Ramos (cell line): ENCODE data around the gene MYCN.
"Not testable (repeated sequence)": the region's sequence is repeated elsewhere in the genome, so short reads cannot be mapped to it uniquely, and the experiment has no call there.

Experiments
- in situ Hi-C: fragments of 300-500 bp; cut with MboI; formaldehyde crosslinking; loops from one replicate; pipeline ENCODE4 v1.14.3; 2022; ENCODE audit warnings: low sequenced_read_pairs; ENCODE audit not compliant: unreplicated experiment

Gene MYCN

DNA sequence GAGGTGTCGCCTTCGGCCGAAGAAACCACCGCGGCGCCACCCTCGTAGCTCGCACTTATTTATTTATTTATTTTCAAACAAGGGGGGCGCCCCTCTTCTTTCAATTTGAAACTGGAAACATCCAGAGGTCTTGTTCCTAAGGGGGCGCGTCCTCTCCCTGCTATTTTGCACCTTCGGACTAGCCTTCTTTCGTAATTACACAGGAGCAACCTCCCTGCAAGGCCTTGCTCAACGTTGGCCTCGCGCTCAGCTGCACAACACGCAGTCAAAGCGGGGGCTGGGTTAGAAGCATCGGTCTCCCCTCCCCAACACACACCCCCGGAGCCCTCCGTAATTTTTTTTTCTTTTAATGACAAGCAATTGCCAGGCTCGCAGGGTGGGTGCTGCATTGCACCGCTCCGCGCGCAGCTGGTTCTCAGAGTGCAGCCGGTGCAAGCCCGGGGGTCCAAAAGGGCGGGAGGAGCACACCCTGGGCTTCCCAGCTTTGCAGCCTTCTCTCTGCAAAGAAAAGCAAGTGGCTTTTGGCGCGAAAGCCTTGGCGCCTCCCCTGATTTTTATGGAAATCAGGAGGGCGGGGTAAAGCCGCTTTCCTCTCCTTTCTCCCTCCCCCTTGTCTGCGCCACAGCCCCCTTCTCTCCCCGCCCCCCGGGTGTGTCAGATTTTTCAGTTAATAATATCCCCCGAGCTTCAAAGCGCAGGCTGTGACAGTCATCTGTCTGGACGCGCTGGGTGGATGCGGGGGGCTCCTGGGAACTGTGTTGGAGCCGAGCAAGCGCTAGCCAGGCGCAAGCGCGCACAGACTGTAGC, at the start of gene MYCN:
Gene MYCN (plus strand): TSS at position 697 of the 807 bp plus-strand sequence. CDS start 1,515 bp downstream, outside the sequence.
- in situ Hi-C loops = no loop called here

DNA sequence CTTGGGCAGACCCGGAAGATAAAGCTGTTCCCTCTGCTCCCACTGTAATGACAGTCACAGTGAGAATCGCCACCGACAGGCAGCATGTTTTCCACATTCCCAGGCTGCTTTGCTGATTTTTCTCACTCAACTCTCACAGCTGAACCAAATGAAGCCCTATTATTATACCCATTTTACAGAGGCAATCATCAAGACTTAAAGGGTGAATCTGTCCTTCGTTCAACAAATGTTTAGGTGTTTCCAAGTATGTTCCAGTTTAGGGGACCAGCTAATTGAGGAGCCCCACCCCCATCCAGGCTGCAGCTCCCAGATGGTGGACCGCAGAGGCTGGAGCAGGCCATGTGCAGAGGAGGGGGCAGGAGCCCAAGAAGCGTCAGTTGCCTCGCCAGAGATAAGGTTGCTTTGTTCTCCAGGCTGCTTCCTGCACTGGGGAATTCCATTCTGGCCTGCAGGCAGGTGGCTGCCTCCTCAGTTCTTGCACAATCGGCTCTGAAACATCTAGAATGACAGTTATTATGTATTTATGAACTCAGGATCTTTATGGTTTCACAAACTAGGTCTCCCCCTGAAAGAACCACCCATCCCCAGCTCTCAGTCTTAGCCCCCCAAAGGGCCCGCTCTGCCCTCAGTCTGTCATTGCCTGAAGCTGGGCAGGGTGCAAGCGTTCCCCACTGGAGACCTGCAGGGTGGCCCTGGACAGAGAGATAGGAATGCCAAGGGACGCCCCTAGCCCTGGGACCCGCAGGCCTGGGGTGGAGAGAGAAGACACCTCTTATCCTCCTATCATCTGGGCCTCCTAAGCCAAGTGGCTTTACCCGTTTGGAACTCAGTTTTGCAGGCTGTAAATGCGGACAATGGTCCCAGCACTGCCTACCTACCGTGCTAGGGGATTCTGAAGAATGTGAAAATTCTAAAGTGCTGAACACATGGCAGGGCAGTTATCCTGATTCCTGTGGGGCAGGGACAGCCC, 49.1 kb upstream of the MYCN start:
- in situ Hi-C loops = no loop called here

GRCh38 chr2:15892151-15892880, 48.0 kb upstream of the MYCN start:
- in situ Hi-C loops = no loop called here

DNA sequence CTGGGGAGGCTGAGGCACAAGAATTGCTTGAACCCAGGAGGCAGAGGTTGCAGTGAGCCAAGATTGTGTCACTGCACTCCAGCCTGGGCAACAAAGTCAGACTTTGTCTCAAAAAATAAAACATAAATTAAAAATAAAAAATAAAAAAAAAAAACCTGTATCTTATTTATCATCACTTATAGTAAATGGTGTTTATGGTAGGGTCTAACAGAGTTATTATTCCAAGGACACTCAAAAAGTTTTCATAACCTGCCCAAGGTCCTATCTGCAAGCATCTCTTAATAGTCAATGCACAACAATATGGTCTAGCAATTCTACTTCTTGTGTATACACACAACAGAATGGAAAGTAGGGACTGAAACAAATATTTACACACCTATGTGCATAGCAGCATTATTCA, 47.3 kb upstream of the MYCN start:
- in situ Hi-C loops = no loop called here

DNA sequence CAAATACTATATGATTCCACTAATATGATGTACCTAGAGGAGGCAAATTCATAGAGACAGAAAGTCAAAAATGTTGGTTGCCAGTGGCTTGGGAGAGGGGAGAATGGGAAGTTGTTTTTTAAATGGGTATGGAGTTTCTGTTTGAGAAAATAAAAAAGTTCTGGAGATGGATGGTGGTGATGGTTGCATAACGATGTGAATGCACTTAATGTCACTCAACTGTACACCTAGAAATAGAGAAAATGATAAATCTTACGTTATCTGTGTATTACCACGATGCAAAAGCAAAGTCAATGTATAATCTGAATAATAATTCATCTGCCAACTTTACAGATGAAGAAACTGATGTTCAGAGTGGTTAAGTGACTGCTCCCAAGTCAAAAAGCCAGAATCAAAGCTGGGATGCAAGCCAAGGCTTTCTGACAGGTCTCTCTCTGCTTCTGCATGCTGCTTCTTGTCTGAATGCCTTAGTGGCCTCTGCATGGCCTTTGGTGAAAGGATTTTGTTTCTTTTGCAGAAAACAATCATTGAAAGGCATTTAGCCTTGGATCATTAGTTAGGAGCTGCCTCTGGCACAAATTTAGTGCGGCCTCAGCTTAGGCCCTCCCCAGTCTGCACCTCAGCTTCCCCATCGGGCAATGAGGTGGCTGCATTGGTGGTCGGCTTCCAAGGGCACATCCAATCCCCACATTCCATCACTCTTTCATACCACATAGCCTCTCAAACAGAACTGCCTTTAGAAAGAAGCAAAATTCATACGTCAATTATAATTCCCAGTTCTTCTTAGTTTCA, 46.5 kb upstream of the MYCN start:
- in situ Hi-C loops = no loop called here

DNA sequence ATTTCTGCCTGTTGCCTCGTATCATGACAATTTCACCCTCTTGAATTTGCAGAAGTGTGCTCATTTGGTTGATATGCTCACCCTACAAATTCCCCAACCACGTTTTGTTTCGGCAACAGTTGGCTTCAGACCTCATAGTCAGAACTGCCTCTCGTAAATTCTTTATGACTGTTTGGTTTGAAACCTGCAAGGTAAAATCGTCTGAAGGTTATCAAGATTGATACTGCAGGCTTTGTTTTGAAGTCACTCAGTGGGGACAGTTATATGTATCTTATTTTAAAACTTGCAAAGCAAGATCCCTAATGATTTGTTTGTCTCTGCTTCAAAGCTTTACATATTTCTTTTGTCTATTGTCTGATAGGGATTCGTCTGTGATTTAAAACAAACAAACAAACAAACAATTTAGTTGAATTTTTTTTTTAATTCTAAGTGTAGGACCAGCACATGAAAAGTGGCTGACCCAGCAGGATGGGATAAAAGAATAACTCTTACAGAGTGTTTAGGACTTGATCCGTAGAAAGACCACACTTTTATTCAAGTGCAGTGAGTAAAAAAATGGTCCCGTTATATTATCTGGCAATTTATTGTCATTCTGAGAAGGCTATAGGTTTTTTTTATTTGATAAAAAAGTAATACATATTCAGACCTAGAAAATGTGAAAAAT, 45.7 kb upstream of the MYCN start:
- in situ Hi-C loops = no loop called here

GRCh38 chr2:15895615-15896469, 44.5 kb upstream of the MYCN start:
- in situ Hi-C loops = no loop called here

GRCh38 chr2:15896859-15897258, 43.5 kb upstream of the MYCN start:
- in situ Hi-C loops = no loop called here

DNA sequence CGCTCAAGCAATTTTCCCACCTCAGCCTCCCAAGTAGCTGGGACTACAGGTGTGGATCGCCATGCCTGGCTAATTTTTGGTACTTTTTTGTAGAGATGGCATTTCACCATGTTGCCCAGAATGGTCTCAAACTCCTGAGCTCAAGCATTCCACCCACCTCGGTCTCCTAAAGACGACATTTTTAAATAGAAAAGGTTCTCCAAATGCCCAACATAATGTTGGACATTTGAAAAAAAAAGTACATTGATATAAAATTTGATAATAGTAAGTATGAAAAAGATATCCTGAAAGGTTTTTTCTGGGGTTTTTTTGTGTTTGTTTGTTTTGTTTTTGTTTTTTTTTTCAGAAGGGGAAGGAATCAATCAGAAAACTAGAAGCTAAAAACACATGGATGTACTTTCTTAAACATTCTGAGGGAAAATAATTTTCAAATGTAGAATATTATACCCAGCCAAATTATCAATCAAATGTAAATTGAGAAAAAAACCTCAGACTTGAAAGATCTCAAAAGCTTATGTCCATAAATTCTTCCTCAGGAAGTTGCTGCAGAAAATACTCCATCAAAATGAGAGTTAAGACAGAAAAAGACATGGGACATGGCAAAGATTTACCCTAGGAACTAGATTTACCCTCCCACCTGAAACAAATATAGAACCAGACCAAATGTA, 42.8 kb upstream of the MYCN start:
- in situ Hi-C loops = no loop called here

DNA sequence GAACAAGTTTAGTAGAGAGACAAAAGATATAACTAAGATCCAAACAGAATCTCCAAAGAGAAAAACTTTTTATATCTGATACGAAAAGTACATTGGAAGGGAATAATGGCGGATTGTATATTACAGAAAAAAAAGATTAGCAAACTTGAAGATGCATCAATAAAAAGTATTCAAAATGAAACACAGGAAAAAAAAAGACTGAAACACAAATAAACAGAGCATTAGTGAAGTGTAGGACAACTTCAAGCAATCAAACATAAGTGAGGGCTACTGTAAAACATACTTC, 41.1 kb upstream of the MYCN start:
- in situ Hi-C loops = no loop called here

DNA sequence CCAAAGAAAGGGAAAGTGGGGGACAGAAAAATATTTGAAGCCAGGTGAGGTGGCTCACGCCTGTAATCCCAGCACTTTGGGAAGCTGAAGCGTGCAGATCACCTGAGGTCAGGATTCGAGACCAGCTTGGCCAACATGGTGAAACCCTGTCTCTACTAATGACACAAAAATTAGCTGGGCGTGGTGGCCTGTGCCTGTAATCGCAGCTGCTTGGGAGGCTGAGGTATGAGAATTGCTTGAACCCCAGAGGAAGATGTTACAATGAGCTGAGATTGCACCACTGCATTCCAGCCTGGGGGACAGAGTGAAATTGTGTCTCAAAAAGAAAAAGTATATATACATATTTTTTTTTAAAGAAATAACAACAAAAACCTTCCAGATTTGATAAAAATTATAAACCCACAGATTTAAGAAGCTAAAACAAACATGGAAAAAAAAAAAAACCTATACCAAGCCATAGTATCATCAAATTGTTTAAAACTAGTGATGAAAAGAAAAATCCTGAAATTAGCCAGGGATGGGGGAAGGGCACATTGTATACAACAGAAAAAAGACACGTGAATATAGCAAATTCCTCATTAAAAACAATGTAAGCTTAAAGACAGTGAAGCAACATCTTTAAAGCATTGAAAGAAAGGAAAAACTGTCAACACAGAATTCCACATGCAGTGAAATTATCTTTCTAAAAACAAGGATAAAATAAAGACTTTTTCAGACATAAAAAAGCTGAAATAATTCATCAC, 40.4 kb upstream of the MYCN start:
- in situ Hi-C loops = no loop called here

GRCh38 chr2:15901095-15901807, 39.1 kb upstream of the MYCN start:
- in situ Hi-C loops = no loop called here

DNA sequence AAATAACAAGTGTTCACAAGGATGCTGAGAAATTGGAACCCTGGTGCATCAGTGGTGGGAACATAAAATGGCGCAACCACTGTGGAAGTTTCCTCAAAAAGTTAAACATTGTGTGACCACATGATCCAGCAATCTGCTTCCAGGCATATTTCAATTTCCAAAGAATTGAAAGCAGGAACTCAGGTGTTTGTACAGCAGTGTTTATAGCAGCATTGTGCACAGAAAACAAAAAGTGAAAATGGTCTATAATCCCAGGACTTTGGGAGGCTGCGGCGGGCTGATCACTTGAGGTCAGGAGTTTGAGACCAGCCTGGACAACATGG, 38.6 kb upstream of the MYCN start:
- in situ Hi-C loops = no loop called here

DNA sequence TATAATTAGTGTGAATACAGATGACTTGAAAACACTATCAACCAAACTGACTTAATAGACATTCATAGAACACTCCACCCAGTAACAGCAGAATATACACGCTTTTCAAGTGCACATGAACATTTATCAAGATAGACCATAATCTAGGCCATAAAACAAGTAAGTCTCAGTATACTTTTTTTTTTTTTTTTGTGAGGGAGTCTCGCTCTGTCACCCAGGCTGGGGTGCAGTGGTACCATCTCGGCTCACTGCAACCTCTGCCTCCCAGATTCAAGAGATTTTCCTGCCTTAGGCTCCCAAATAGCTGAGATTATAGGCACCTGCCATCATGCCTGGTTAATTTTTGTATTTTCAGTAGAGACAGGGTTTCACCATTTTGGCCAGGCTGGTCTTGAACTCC, 36.4 kb upstream of the MYCN start:
- in situ Hi-C loops = not testable (repeated sequence)

GRCh38 chr2:15905267-15905645, 35.1 kb upstream of the MYCN start:
- in situ Hi-C loops = no loop called here

GRCh38 chr2:15905986-15906491, 34.3 kb upstream of the MYCN start:
- in situ Hi-C loops = no loop called here

- in situ Hi-C loops = no loop called here
Observed at GRCh38 chr2:15906778-15907177, 33.6 kb upstream of the MYCN start.
